IMR-90 (cell line): ENCODE data around the gene CGRRF1. TPM values are rescaled to one million over a fixed set of nuclear protein-coding genes. Genes with fewer than 3 reads are reported as not detected.

Source experiments
- ATAC-seq: fragments of 200-7000 bp; cut with Tn5 transposase; 2 replicates; pipeline ENCODE4 v1.9.1; 2020; ENCODE audit warnings: low read depth, mild to moderate bottlenecking, moderate library complexity
- BruUV-seq: library from RNA; stranded (reverse); fragments of 400-500 nt; replicated peaks from 2 replicates; lab custom pipeline; 2021; lab: Mats Ljungman, UMichigan
- CTCF ChIA-PET: fragments of 300-600 bp; formaldehyde crosslinking; extraction: SDS; loops from one replicate; lab custom pipeline; 2021; ENCODE audit warnings: antibody characterized with exemption; lab: Yijun Ruan, JAX
- POLR2A ChIA-PET: fragments of 300-600 bp; sonication (Branson Sonifier 250); formaldehyde crosslinking; loops from one replicate; lab custom pipeline; 2022; ENCODE audit warnings: antibody characterized with exemption; ENCODE audit not compliant: unreplicated experiment; lab: Charles Lee
- DNase-seq: peaks from one replicate; pipeline ENCODE4 v3.0.0; 2013
- H2AFZ ChIP-seq: replicated peaks from 2 replicates; pipeline ENCODE3; 2013; ENCODE audit warnings: low read length, mild to moderate bottlenecking; ENCODE audit not compliant: poor library complexity
- H2AK5ac ChIP-seq: 2 replicates; pipeline ENCODE4 v1.6.1; 2013; ENCODE audit warnings: low read depth, low read length, inconsistent platforms
- H2AK9ac ChIP-seq: replicated peaks from 2 replicates; pipeline ENCODE3; 2013; ENCODE audit warnings: mild to moderate bottlenecking, low read depth, low read length, moderate library complexity; ENCODE audit not compliant: poor library complexity
- H2BK120ac ChIP-seq: 2 replicates; pipeline ENCODE4 v1.6.1; 2013; ENCODE audit warnings: low read depth, low read length, inconsistent platforms
- H2BK15ac ChIP-seq: 3 replicates; pipeline ENCODE4 v1.6.1; 2013; ENCODE audit warnings: low read depth, low read length, inconsistent platforms
- H2BK20ac ChIP-seq: 2 replicates; pipeline ENCODE4 v1.6.1; 2013; ENCODE audit warnings: low read depth, mild to moderate bottlenecking, inconsistent platforms, low read length, moderate library complexity
- H2BK5ac ChIP-seq: 2 replicates; pipeline ENCODE4 v1.6.1; 2013; ENCODE audit warnings: mild to moderate bottlenecking, low read depth, low read length, inconsistent platforms; ENCODE audit not compliant: poor library complexity, severe bottlenecking
- H3K14ac ChIP-seq: replicated peaks from 2 replicates; pipeline ENCODE4 v1.6.1; 2013; ENCODE audit warnings: low read depth, low read length, inconsistent platforms
- H3K18ac ChIP-seq: 2 replicates; pipeline ENCODE4 v1.6.1; 2013; ENCODE audit warnings: low read depth, low read length, control low read depth
- H3K23ac ChIP-seq: 2 replicates; pipeline ENCODE4 v1.6.1; 2013; ENCODE audit warnings: low read depth, low read length, inconsistent platforms
- H3K27ac ChIP-seq: 2 replicates; pipeline ENCODE4 v1.5.1; 2013; ENCODE audit warnings: mild to moderate bottlenecking, control low read depth, low read length; ENCODE audit not compliant: insufficient read depth
- H3K27me3 ChIP-seq: 2 replicates; pipeline ENCODE4 v1.6.1; 2013; ENCODE audit warnings: low read length; ENCODE audit not compliant: control insufficient read depth, insufficient read depth
- H3K36me3 ChIP-seq: 2 replicates; pipeline ENCODE4 v1.6.1; 2013; ENCODE audit warnings: low read length, mixed read lengths; ENCODE audit not compliant: control insufficient read depth, insufficient read depth
- H3K4ac ChIP-seq: 2 replicates; pipeline ENCODE4 v1.6.1; 2013; ENCODE audit warnings: low read depth, low read length, inconsistent platforms
- H3K4me1 ChIP-seq: 2 replicates; pipeline ENCODE4 v1.6.1; 2013; ENCODE audit warnings: low read length, mixed read lengths; ENCODE audit not compliant: control insufficient read depth, insufficient read depth
- H3K4me2 ChIP-seq: 2 replicates; pipeline ENCODE4 v1.6.1; 2013; ENCODE audit warnings: low read depth, mild to moderate bottlenecking, control low read depth, low read length, moderate library complexity
- H3K4me3 ChIP-seq: 2 replicates; pipeline ENCODE4 v1.5.1; 2013; ENCODE audit warnings: low read depth, mild to moderate bottlenecking, control low read depth, low read length, moderate library complexity; ENCODE audit not compliant: insufficient read depth
- H3K56ac ChIP-seq: 2 replicates; pipeline ENCODE4 v1.6.1; 2013; ENCODE audit warnings: low read length, inconsistent platforms; ENCODE audit not compliant: insufficient read depth; ENCODE audit errors: extremely low read depth
- H3K79me1 ChIP-seq, 2 experiments: 2 replicates each; pipeline ENCODE4 v1.6.1; 2013; ENCODE audit warnings: low read length in 2 of 2, inconsistent platforms in 1 of 2, low read depth in 1 of 2
- H3K9ac ChIP-seq: 2 replicates; pipeline ENCODE4 v1.6.1; 2013; ENCODE audit warnings: low read depth, low read length, control low read depth
- H3K9me1 ChIP-seq: 2 replicates; pipeline ENCODE4 v1.6.1; 2013; ENCODE audit warnings: low read length, inconsistent platforms; ENCODE audit not compliant: insufficient read depth
- H3K9me3 ChIP-seq: 2 replicates; pipeline ENCODE4 v1.6.1; 2013; ENCODE audit warnings: low read length; ENCODE audit not compliant: control insufficient read depth, insufficient read depth
- H4K20me1 ChIP-seq: 2 replicates; pipeline ENCODE4 v1.6.1; 2013; ENCODE audit warnings: low read length, inconsistent platforms; ENCODE audit not compliant: insufficient read depth
- H4K5ac ChIP-seq: 2 replicates; pipeline ENCODE4 v1.6.1; 2013; ENCODE audit warnings: mild to moderate bottlenecking, low read depth, low read length, control low read depth
- H4K8ac ChIP-seq, 2 experiments: 2 replicates each; pipeline ENCODE4 v1.6.1; 2013; ENCODE audit warnings: low read depth in 2 of 2, low read length in 2 of 2, control low read depth in 1 of 2, inconsistent platforms in 1 of 2
- H4K91ac ChIP-seq: 2 replicates; pipeline ENCODE4 v1.6.1; 2013; ENCODE audit warnings: low read depth, low read length, inconsistent platforms; ENCODE audit not compliant: insufficient read depth
- ELK1 ChIP-seq: fragments of 150-350 bp; IDR thresholded peaks from 2 replicates; pipeline ENCODE4 v1.6.1; 2016; ENCODE audit warnings: low read depth, mild to moderate bottlenecking, low read length, moderate library complexity, borderline replicate concordance
- MXI1 ChIP-seq: IDR thresholded peaks from 2 replicates; pipeline ENCODE4 v1.6.1; 2012; ENCODE audit warnings: low read depth, mild to moderate bottlenecking, low read length, moderate library complexity, borderline replicate concordance
- POLR2A ChIP-seq: IDR thresholded peaks from 2 replicates; pipeline ENCODE4 v1.6.1; 2012; ENCODE audit warnings: mild to moderate bottlenecking, low read depth, low read length
- RAD21 ChIP-seq: IDR thresholded peaks from 2 replicates; pipeline ENCODE4 v1.6.1; 2012; ENCODE audit warnings: low read length, improper control_type of control experiment
- SMC3 ChIP-seq: fragments of 150-350 bp; IDR thresholded peaks from 2 replicates; pipeline ENCODE4 v1.6.1; 2016; ENCODE audit warnings: low read depth, mild to moderate bottlenecking, antibody characterized with exemption, low read length, moderate library complexity
- WGBS, 2 experiments: methylation state at CpG; one replicate each; pipeline versions ENCODE4 v1.1.5 to v1.1.7; 2013; ENCODE audit warnings: missing lambda C conversion rate in 2 of 2; ENCODE audit not compliant: insufficient read length in 1 of 2; ENCODE audit errors: extremely low coverage in 2 of 2; 5-methylcytosine and 5-hydroxymethylcytosine counted together
- dilution Hi-C: fragments of 300-500 bp; cut with HindIII; formaldehyde crosslinking; loops from one replicate; pipeline ENCODE4 v1.14.3; 2018; ENCODE audit warnings: low sequenced_read_pairs; ENCODE audit not compliant: unreplicated experiment
- in situ Hi-C: fragments of 300-500 bp; cut with MboI; formaldehyde crosslinking; loops from 3 replicates; pipeline ENCODE4 v1.14.3; 2019; ENCODE audit warnings: low sequenced_read_pairs, inconsistent platforms, mixed read lengths
- intact Hi-C: fragments of 100-400 bp; cut with micrococcal nuclease; formaldehyde crosslinking; loops from 2 replicates; pipeline ENCODE4 v1.10.0; 2022
- polyA plus RNA-seq, 3 experiments: library from polyadenylated mRNA; depleted of rRNA; stranded (reverse); fragments of >200 nt; gene quantifications; 2 replicates each; pipeline ENCODE4 v1.2.3, GENCODE V29; 2012; ENCODE audit warnings: low replicate concordance in 1 of 3
- total RNA-seq: library from RNA; depleted of rRNA; stranded (reverse); fragments of >200 nt; gene quantifications from 2 replicates; pipeline ENCODE4 v1.2.3, GENCODE V29; 2012
- TF ChIP-seq, protein P1 (sequence below): conservative IDR thresholded peaks from 2 replicates; pipeline ENCODE4 v1.5.1; 2012; ENCODE audit warnings: mild to moderate bottlenecking, low read depth, low read length, improper control_type of control experiment

The CGRRF1 gene
- total and polyA plus RNA-seq, 2 of the 4 experiments (the other 2 are of a cell fraction), result 6.0 to 13.8 TPM

- in situ Hi-C loops, result loop anchor here (5.0 kb wide), 2 partner anchors 122 to 207 kb away; no protein-coding TSS in a partner anchor
- Histone ChIP-seq H2BK20ac (peak overlapping the region; percentile 34; the same call in 1 of the 2 replicates), H3K9me1 (no peaks in the 10 kb centered on the region), H3K18ac (peak overlapping the region; percentile 67), H4K20me1 (peaks cover 10% of the 10 kb centered on the region), H3K27me3 (no peaks in the 10 kb centered on the region), H2AK5ac (peak overlapping the region; percentile 85), H2BK15ac (peak overlapping the region; percentile 57; the same call in 1 of the 3 replicates), H2BK5ac (peak overlapping the region; percentile 87), H4K5ac (peak overlapping the region; percentile 71), H2AK9ac (peak overlapping the region; percentile 92), H4K91ac (peak overlapping the region; percentile 88), H3K9ac (peak overlapping the region; percentile 77), H3K36me3 (peaks cover 4% of the 10 kb centered on the region; the same call in 1 of the 2 replicates), H3K4me3 (peak overlapping the region; percentile 94), H3K23ac (peak overlapping the region; percentile 58; the same call in 1 of the 2 replicates), H3K79me1 (peaks cover 0 to 29% of the 10 kb centered on the region in 2 experiments; a peak in 2 of 4 replicates), H3K4me1 (peaks cover 9% of the 10 kb centered on the region), H3K27ac (peak overlapping the region; percentile 90), H3K4me2 (peak overlapping the region; percentile 90), H3K14ac (peak overlapping the region; percentile 58; the same call in 1 of the 2 replicates), H4K8ac (peak overlapping the region; percentile 39 to 65; a peak in 3 of 4 replicates), H3K9me3 (no peaks in the 10 kb centered on the region), H3K4ac (peak overlapping the region; percentile 79), H3K56ac (peak overlapping the region; percentile 35), H2BK120ac (peak overlapping the region; percentile 83), H2AFZ (peak overlapping the region; percentile 90)
- POLR2A ChIA-PET, result interaction anchor here (0.6 to 1.8 kb wide), 4 partner anchors 36 to 225 kb away, joined by 3 to 11 read pairs (median 6); no protein-coding TSS in a partner anchor
- BruUV-seq, result no TSS peak
- TF ChIP-seq ELK1, result no peak
- TF ChIP-seq MXI1, result peak; percentile 77
- TF ChIP-seq SMC3, result peak; percentile 20; the same call in 1 of the 2 replicates
- TF ChIP-seq RAD21, result peak; percentile 47
- no peak; the same call in 1 of the 2 replicates for TF ChIP-seq POLR2A
- TF ChIP-seq, protein P1, sequence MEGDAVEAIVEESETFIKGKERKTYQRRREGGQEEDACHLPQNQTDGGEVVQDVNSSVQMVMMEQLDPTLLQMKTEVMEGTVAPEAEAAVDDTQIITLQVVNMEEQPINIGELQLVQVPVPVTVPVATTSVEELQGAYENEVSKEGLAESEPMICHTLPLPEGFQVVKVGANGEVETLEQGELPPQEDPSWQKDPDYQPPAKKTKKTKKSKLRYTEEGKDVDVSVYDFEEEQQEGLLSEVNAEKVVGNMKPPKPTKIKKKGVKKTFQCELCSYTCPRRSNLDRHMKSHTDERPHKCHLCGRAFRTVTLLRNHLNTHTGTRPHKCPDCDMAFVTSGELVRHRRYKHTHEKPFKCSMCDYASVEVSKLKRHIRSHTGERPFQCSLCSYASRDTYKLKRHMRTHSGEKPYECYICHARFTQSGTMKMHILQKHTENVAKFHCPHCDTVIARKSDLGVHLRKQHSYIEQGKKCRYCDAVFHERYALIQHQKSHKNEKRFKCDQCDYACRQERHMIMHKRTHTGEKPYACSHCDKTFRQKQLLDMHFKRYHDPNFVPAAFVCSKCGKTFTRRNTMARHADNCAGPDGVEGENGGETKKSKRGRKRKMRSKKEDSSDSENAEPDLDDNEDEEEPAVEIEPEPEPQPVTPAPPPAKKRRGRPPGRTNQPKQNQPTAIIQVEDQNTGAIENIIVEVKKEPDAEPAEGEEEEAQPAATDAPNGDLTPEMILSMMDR, result 0 out of 2 replicates have a peak, but pooled peaks have one; percentile 8
- peak; percentile 87 for DNase-seq
- intact Hi-C loops, result loop anchor here (1.0 to 5.0 kb wide), 5 partner anchors 62 to 328 kb away; no protein-coding TSS in a partner anchor
- WGBS, 2 experiments, result 1% methylated on average over 35 of the region's 69 CpGs; no CpG with 5 or more reads in 1 of the 2 experiments
- CTCF ChIA-PET, result interaction anchor here (0.5 to 3.3 kb wide), 15 partner anchors 11 to 209 kb away, joined by 3 to 17 read pairs (median 3); no protein-coding TSS in a partner anchor
- dilution Hi-C loops, result no loop called here
- peak; percentile 7 for ATAC-seq
Measured at GRCh38 chr14:54564868-54565784, 55.4 kb downstream of the CGRRF1 start.
